Gastroesophageal sphincter (tissue), 4 donors: ENCODE results near the gene DOK6. TPM values are rescaled to one million over a fixed set of nuclear protein-coding genes. Genes with fewer than 3 reads are reported as not detected.
"Not testable (repeated sequence)": the region's sequence is repeated elsewhere in the genome, so short reads cannot be mapped to it uniquely, and the experiment has no call there.

ENCODE experiments used
- ATAC-seq: fragments of 150-250 bp; one replicate; pipeline ENCODE4 v1.9.1; 2016; ENCODE audit warnings: mild to moderate bottlenecking, moderate library complexity
- H3K27ac ChIP-seq, 4 donors: fragments of 200-600 bp; sonication (generic) in 3 of 4; 1 replicate in 3 of 4; 2 replicates in 1 of 4; pipeline ENCODE4 v1.5.1; 2016 to 2019
- H3K27me3 ChIP-seq: fragments of 200-600 bp; sonication (generic); one replicate; pipeline ENCODE4 v1.5.1; 2019
- H3K36me3 ChIP-seq, 2 donors: fragments of 200-600 bp; sonication (generic); one replicate each; pipeline ENCODE4 v1.5.1; 2019; ENCODE audit warnings: control low read depth in 1 of 2
- H3K4me1 ChIP-seq, 3 donors: fragments of 200-600 bp; sonication (generic); 1 replicate in 2 of 3; 2 replicates in 1 of 3; pipeline ENCODE4 v1.5.1; 2016 to 2019; ENCODE audit warnings: control low read depth in 2 of 3
- H3K4me3 ChIP-seq, 2 donors: fragments of 200-600 bp; sonication (generic); one replicate each; pipeline ENCODE4 v1.5.1; 2019; ENCODE audit warnings: mild to moderate bottlenecking in 1 of 2, moderate library complexity in 1 of 2
- H3K9me3 ChIP-seq, 3 donors: fragments of 200-600 bp; sonication (generic); one replicate each; pipeline ENCODE4 v1.5.1; 2017 to 2019; ENCODE audit warnings: control low read depth in 2 of 3
- EP300 ChIP-seq: sonication (generic); formaldehyde crosslinking; IDR thresholded peaks from one replicate; pipeline ENCODE4 v1.6.1; 2017; ENCODE audit warnings: antibody characterized with exemption, mild to moderate bottlenecking
- POLR2A ChIP-seq, 2 donors: fragments of 450-650 bp; IDR thresholded peaks; one replicate each; pipeline ENCODE4 v1.6.1; 2017; ENCODE audit warnings: antibody characterized with exemption in 2 of 2, mild to moderate bottlenecking in 2 of 2, moderate library complexity in 1 of 2
- POLR2AphosphoS5 ChIP-seq: sonication (generic); formaldehyde crosslinking; IDR thresholded peaks from one replicate; pipeline ENCODE4 v1.6.1; 2017; ENCODE audit warnings: antibody characterized with exemption
- WGBS, 2 donors: methylation state at CpG; one replicate each; pipeline ENCODE4 v1.1.5; 2018; ENCODE audit warnings: low coverage in 1 of 2; 5-methylcytosine and 5-hydroxymethylcytosine counted together
- total RNA-seq, 4 donors: library from RNA; depleted of rRNA; stranded (reverse); fragments of >200 nt; gene quantifications; one replicate each; pipeline ENCODE4 v1.1.0, GENCODE V29; 2016
- TF ChIP-seq, protein P1 (sequence below), 4 experiments: fragments of 200-600 bp in 2 of 4; fragments of 450-650 bp in 2 of 4; sonication (generic) in 1 of 4; IDR thresholded peaks; one replicate each; pipeline ENCODE4 v1.5.1; 2017 to 2019; ENCODE audit warnings: antibody characterized with exemption in 4 of 4, mild to moderate bottlenecking in 2 of 4, moderate library complexity in 2 of 4

DOK6 gene
- total RNA-seq, result 1 to 10 TPM in 3 of 4 donors, under 1 TPM in 1; 0.62 to 3.4 (median 2.7) TPM

DNA sequence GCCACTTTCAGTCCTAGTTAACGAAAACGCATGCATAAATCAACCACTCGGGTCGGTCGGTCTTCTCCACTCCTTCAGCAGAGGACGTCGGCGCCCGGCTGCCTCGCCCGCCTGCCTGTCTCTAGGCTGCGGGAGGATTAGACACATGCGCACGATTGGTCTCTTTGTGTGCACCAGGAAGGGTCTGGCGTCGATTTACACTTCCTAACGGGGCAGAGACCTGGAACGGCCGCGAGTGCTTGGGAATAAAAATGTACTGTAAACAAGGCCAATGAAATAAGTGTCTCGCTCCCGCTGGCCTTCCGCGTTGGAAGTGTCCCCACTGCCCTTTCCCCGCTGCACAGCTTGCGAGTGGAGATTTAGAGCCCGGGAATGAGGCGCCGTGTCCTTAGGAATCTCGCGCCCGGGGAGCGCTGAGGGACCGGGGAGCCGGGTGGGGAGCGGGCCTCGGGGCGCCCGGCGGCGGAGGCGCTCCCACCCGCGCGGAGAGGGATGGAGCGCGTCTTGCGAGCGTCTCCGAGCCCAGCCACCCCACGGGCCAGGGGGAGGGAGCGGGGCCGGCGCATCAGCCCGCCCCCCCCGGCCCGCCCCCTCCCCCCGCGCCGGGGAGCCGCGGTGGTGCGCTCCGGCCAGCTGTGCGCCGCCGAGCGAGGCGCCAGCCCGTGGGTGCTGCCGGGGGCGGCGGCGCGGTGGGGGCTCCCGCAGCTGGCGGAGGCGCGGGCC lies at the start of gene DOK6:
TSS of gene DOK6 (plus strand) at position 636 of the 723 bp plus-strand sequence.
- TF ChIP-seq POLR2AphosphoS5 (no peak), POLR2A (IDR thresholded peaks at IDR 0.05) (no peak)
- Histone ChIP-seq H3K36me3 (no peaks in the 10 kb centered on the region), H3K4me1 (peaks cover 0 to 19% (median 0%) of the 10 kb centered on the region in 3 donors), H3K9me3 (peaks cover 0 to 4% (median 0%) of the 10 kb centered on the region in 3 donors), H3K4me3 (peak within 1 kb of the TSS; percentile 38 to 61), H3K27ac (peak within 1 kb of the TSS in 3 of 4 donors; percentile 0 to 82 (median 72)), H3K27me3 (peaks cover 36% of the 10 kb centered on the region)
- peak; percentile 67 for ATAC-seq
- 0 to 3% methylated on average over 7 to 8 of the region's 79 CpGs for WGBS, 2 donors

DNA sequence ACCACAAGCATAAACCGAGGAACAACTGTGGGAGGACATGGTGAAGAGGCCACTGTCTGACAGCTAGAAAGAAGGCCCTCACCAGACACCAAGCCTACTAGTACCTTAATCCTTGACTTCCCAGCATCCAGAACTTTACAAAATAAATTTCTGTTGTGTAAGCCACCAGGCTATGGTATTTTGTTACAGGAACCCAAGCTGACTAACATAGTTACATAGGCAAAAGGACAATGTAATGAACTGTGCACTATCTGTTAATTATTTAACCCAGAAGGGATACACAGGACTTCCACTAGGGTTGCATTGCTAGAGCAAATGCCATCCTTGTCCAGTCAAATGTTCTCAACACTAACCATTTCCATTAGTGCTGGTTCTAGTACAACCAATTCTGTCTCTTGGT lies 47.7 kb upstream of the DOK6 start:
- H3K27ac ChIP-seq, result no peak overlapping the region
- no peaks in the 10 kb centered on the region for H3K9me3 ChIP-seq
- no peak for ATAC-seq
- no peak for TF ChIP-seq EP300
- no peak for TF ChIP-seq POLR2AphosphoS5
- no peak for TF ChIP-seq POLR2A (IDR thresholded peaks at IDR 0.05)
- TF ChIP-seq, protein P1, sequence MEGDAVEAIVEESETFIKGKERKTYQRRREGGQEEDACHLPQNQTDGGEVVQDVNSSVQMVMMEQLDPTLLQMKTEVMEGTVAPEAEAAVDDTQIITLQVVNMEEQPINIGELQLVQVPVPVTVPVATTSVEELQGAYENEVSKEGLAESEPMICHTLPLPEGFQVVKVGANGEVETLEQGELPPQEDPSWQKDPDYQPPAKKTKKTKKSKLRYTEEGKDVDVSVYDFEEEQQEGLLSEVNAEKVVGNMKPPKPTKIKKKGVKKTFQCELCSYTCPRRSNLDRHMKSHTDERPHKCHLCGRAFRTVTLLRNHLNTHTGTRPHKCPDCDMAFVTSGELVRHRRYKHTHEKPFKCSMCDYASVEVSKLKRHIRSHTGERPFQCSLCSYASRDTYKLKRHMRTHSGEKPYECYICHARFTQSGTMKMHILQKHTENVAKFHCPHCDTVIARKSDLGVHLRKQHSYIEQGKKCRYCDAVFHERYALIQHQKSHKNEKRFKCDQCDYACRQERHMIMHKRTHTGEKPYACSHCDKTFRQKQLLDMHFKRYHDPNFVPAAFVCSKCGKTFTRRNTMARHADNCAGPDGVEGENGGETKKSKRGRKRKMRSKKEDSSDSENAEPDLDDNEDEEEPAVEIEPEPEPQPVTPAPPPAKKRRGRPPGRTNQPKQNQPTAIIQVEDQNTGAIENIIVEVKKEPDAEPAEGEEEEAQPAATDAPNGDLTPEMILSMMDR (IDR thresholded peaks at IDR 0.05), result no peak
- H3K27me3 ChIP-seq, result no peaks in the 10 kb centered on the region
- no peak overlapping the region for H3K4me3 ChIP-seq
- no peaks in the 10 kb centered on the region for H3K4me1 ChIP-seq
- H3K36me3 ChIP-seq, result no peaks in the 10 kb centered on the region
- 88 to 100% methylated on average over 1 of the region's 1 CpG for WGBS, 2 donors

DNA sequence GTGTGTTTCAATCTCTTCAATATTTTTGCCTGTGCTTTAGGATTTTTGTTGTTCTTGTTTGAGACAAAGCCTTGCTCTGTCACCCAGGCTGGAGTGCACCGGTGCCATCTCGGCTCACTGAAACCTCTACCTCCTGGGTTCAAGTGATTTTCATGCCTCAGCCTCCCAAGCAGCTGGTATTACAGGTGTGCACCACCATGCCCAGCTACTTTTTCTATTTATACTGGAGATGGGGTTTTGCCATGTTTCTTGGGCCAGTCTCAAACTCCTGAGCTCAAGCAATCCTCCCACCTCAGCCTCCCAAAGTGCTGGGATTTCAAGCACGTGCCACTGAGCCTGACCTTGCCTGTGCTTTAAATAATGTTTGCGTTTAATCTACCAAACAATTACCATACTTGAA lies 43.1 kb upstream of the DOK6 start:
- H3K4me3 ChIP-seq, result no peak overlapping the region
- WGBS, 2 donors, result 90 to 93% methylated on average over 4 of the region's 4 CpGs

DNA sequence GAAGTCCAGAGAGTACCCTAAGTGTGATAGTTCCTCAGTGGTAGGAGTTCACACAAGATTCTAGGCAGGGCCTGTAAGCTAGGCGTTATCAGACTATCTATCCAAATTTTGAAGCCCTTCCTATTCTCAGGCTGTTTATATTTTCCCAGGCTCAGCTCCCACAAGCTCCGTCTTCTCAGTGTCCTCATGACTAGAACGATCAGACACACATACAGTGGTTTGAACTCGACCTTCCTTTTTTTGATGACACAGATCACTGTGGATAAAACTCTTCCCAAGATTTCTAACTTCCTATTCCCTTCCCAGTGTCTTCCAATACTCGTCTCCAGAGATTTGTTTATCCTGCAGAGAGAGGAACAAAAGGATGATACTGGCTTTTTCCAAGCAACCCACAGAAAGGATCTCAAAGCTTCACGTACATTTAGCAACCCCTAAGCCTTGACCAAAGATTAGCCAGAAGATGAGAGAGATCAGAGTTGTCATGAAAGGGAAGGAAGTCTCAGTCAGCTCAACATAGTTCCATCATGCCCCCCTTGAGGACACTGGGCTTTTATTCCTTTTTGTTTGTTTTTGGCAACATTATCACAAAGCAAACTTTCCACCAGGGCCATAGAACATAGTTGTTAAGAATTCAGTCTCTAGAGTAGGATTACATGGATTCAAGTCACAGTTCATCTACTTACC lies 42.3 kb upstream of the DOK6 start:
- H3K4me1 ChIP-seq, result no peaks in the 10 kb centered on the region
- no peak overlapping the region for H3K4me3 ChIP-seq
- no peak overlapping the region for H3K27ac ChIP-seq
- peaks cover 0 to 20% (median 0%) of the 10 kb centered on the region in 3 donors for H3K9me3 ChIP-seq
- no peak for TF ChIP-seq POLR2AphosphoS5
- TF ChIP-seq, protein P1 (IDR thresholded peaks at IDR 0.05), result no peak
- no peak for TF ChIP-seq EP300
- no peak for TF ChIP-seq POLR2A (IDR thresholded peaks at IDR 0.05)
- no peak for ATAC-seq
- no peaks in the 10 kb centered on the region for H3K27me3 ChIP-seq
- WGBS, 2 donors, result 65 to 80% methylated on average over 1 to 6 of the region's 6 CpGs
- no peaks in the 10 kb centered on the region for H3K36me3 ChIP-seq

More for the DNA sequence above, 43.1 kb upstream of the DOK6 start:
- TF ChIP-seq, protein P1 (IDR thresholded peaks at IDR 0.05), result no peak
- TF ChIP-seq POLR2AphosphoS5 (no peak), EP300 (no peak), POLR2A (IDR thresholded peaks at IDR 0.05) (no peak)
- Histone ChIP-seq H3K27ac (no peak overlapping the region), H3K36me3 (no peaks in the 10 kb centered on the region), H3K9me3 (peaks cover 0 to 20% (median 0%) of the 10 kb centered on the region in 3 donors), H3K27me3 (no peaks in the 10 kb centered on the region), H3K4me1 (no peaks in the 10 kb centered on the region)
- no peak for ATAC-seq

DNA sequence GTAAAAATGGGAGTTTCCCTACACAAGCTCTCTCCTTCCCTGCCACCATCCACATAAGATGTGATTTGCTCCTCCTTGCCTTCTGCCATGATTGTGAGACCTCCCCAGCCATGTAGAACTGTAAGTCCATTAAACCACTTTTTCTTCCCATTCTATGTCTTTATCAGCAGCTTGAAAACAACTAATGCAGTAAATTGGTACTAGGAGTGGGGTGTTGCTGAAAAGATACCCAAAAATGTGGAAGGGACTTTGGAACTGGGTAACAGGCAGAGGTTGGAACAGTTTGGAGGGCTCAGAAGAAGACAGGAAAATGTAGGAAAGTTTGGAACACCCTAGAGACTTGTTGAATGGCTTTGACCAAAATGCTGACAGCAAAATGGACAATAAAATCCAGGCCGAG lies 40.9 kb upstream of the DOK6 start:
- peaks cover 0 to 20% (median 0%) of the 10 kb centered on the region in 3 donors for H3K9me3 ChIP-seq
- not testable (repeated sequence) for H3K27me3 ChIP-seq, H3K4me1 ChIP-seq, H3K4me3 ChIP-seq, H3K27ac ChIP-seq, ATAC-seq, H3K36me3 ChIP-seq
- 83 to 92% methylated on average over 1 of the region's 1 CpG for WGBS, 2 donors
